Erythroblast (primary cell): ENCODE measurements around the gene MPZL1.

ENCODE experiments used
- GATA1 ChIP-seq: IDR thresholded peaks from 2 replicates; pipeline ENCODE4 v1.6.1; 2011; ENCODE audit warnings: low read depth, mild to moderate bottlenecking, control low read depth, low read length, moderate library complexity
- POLR2A ChIP-seq: IDR thresholded peaks from 2 replicates; pipeline ENCODE4 v1.6.1; 2011; ENCODE audit warnings: mild to moderate bottlenecking, low read length

GRCh38 chr1:167829868-167830267, 108.1 kb downstream of the MPZL1 start:
- TF ChIP-seq POLR2A (no peak), GATA1 (no peak)
